ENCODE measurements around the gene FA2H.
A peak's percentile ranks its signal among the peaks of the same experiment; 100 is the strongest.

The FA2H gene

GRCh38 chr16:74718741-74719610, 55.6 kb downstream of the FA2H start:
- Histone ChIP-seq H3K4me1 (ENCODE audit: control insufficient read depth, insufficient read depth, low read length) (no peaks in the 10 kb centered on the region), H3K9me3 (ENCODE audit: control insufficient read depth, low read length) (no peaks in the 10 kb centered on the region)
- DNase-seq (ENCODE audit: low read depth), result no peak

GRCh38 chr16:74718140-74718539, 56.5 kb downstream of the FA2H start:
- H3K4me3 ChIP-seq (ENCODE audit: low read length), result no peak overlapping the region
- DNase-seq (ENCODE audit: low read depth), result no peak
- no peaks in the 10 kb centered on the region for H3K4me1 ChIP-seq (ENCODE audit: control insufficient read depth, insufficient read depth, low read length)
- no peaks in the 10 kb centered on the region for H3K36me3 ChIP-seq (ENCODE audit: control insufficient read depth, insufficient read depth, low read length, severe bottlenecking)
- peaks cover 44% of the 10 kb centered on the region for H3K27me3 ChIP-seq (replicated peaks; ENCODE audit: control insufficient read depth, insufficient read depth, low read length)
- no peak overlapping the region for H3K9ac ChIP-seq (ENCODE audit: low read length)
- H3K9me3 ChIP-seq (ENCODE audit: control insufficient read depth, low read length), result no peaks in the 10 kb centered on the region

More at GRCh38 chr16:74718741-74719610, 55.6 kb downstream of the FA2H start:
- Histone ChIP-seq H3K27me3 (replicated peaks; ENCODE audit: control insufficient read depth, insufficient read depth, low read length) (peaks cover 39% of the 10 kb centered on the region), H3K9ac (ENCODE audit: low read length) (no peak overlapping the region), H3K36me3 (ENCODE audit: control insufficient read depth, insufficient read depth, low read length, severe bottlenecking) (no peaks in the 10 kb centered on the region), H3K4me3 (ENCODE audit: low read length) (no peak overlapping the region)

GRCh38 chr16:74717367-74717766, 57.3 kb downstream of the FA2H start:
- Histone ChIP-seq H3K4me3 (ENCODE audit: low read length) (no peak overlapping the region), H3K9me3 (ENCODE audit: control insufficient read depth, low read length) (no peaks in the 10 kb centered on the region), H3K4me1 (ENCODE audit: control insufficient read depth, insufficient read depth, low read length) (no peaks in the 10 kb centered on the region), H3K36me3 (ENCODE audit: control insufficient read depth, insufficient read depth, low read length, severe bottlenecking) (no peaks in the 10 kb centered on the region), H3K27me3 (replicated peaks; ENCODE audit: control insufficient read depth, insufficient read depth, low read length) (peaks cover 44% of the 10 kb centered on the region), H3K9ac (ENCODE audit: low read length) (no peak overlapping the region)
- no peak for DNase-seq (ENCODE audit: low read depth)

- Histone ChIP-seq H3K9me3 (ENCODE audit: control insufficient read depth, low read length) (no peaks in the 10 kb centered on the region), H3K9ac (ENCODE audit: low read length) (no peak overlapping the region), H3K36me3 (ENCODE audit: control insufficient read depth, insufficient read depth, low read length, severe bottlenecking) (no peaks in the 10 kb centered on the region), H3K4me1 (ENCODE audit: control insufficient read depth, insufficient read depth, low read length) (no peaks in the 10 kb centered on the region), H3K4me3 (ENCODE audit: low read length) (no peak overlapping the region), H3K27me3 (replicated peaks; ENCODE audit: control insufficient read depth, insufficient read depth, low read length) (peaks cover 39% of the 10 kb centered on the region)
- DNase-seq (ENCODE audit: low read depth), result no peak
Observed at GRCh38 chr16:74716355-74716754, 58.3 kb downstream of the FA2H start.

- Histone ChIP-seq H3K36me3 (ENCODE audit: control insufficient read depth, insufficient read depth, low read length, severe bottlenecking) (no peaks in the 10 kb centered on the region), H3K9me3 (ENCODE audit: control insufficient read depth, low read length) (no peaks in the 10 kb centered on the region), H3K4me1 (ENCODE audit: control insufficient read depth, insufficient read depth, low read length) (no peaks in the 10 kb centered on the region), H3K27me3 (replicated peaks; ENCODE audit: control insufficient read depth, insufficient read depth, low read length) (peaks cover 31% of the 10 kb centered on the region), H3K4me3 (ENCODE audit: low read length) (no peak overlapping the region), H3K9ac (ENCODE audit: low read length) (no peak overlapping the region)
- no peak for DNase-seq (ENCODE audit: low read depth)
Observed at GRCh38 chr16:74713876-74714275, 60.7 kb downstream of the FA2H start.

- no peak for DNase-seq (ENCODE audit: low read depth)
- H3K27me3 ChIP-seq (replicated peaks; ENCODE audit: control insufficient read depth, insufficient read depth, low read length), result peaks cover 27% of the 10 kb centered on the region
Observed at GRCh38 chr16:74713325-74713724, 61.3 kb downstream of the FA2H start.

GRCh38 chr16:74711938-74712337, 62.7 kb downstream of the FA2H start:
- H3K4me3 ChIP-seq (ENCODE audit: low read length), result no peak overlapping the region
- H3K9me3 ChIP-seq (ENCODE audit: control insufficient read depth, low read length), result no peaks in the 10 kb centered on the region

More at GRCh38 chr16:74713325-74713724, 61.3 kb downstream of the FA2H start:
- Histone ChIP-seq H3K36me3 (ENCODE audit: control insufficient read depth, insufficient read depth, low read length, severe bottlenecking) (no peaks in the 10 kb centered on the region), H3K9ac (ENCODE audit: low read length) (no peak overlapping the region), H3K4me3 (ENCODE audit: low read length) (no peak overlapping the region), H3K4me1 (ENCODE audit: control insufficient read depth, insufficient read depth, low read length) (no peaks in the 10 kb centered on the region), H3K9me3 (ENCODE audit: control insufficient read depth, low read length) (no peaks in the 10 kb centered on the region)

GRCh38 chr16:74710401-74710800, 64.2 kb downstream of the FA2H start:
- Histone ChIP-seq H3K4me3 (ENCODE audit: low read length) (no peak overlapping the region), H3K9ac (ENCODE audit: low read length) (no peak overlapping the region), H3K4me1 (ENCODE audit: control insufficient read depth, insufficient read depth, low read length) (no peaks in the 10 kb centered on the region), H3K9me3 (ENCODE audit: control insufficient read depth, low read length) (no peaks in the 10 kb centered on the region), H3K27me3 (replicated peaks; ENCODE audit: control insufficient read depth, insufficient read depth, low read length) (peaks cover 11% of the 10 kb centered on the region), H3K36me3 (ENCODE audit: control insufficient read depth, insufficient read depth, low read length, severe bottlenecking) (no peaks in the 10 kb centered on the region)
- no peak for DNase-seq (ENCODE audit: low read depth)

More at GRCh38 chr16:74711938-74712337, 62.7 kb downstream of the FA2H start:
- Histone ChIP-seq H3K9ac (ENCODE audit: low read length) (no peak overlapping the region), H3K4me1 (ENCODE audit: control insufficient read depth, insufficient read depth, low read length) (no peaks in the 10 kb centered on the region), H3K36me3 (ENCODE audit: control insufficient read depth, insufficient read depth, low read length, severe bottlenecking) (no peaks in the 10 kb centered on the region), H3K27me3 (replicated peaks; ENCODE audit: control insufficient read depth, insufficient read depth, low read length) (peaks cover 13% of the 10 kb centered on the region)
- DNase-seq (ENCODE audit: low read depth), result no peak

- Histone ChIP-seq H3K9ac (ENCODE audit: low read length) (no peak overlapping the region), H3K4me1 (ENCODE audit: control insufficient read depth, insufficient read depth, low read length) (no peaks in the 10 kb centered on the region), H3K27me3 (replicated peaks; ENCODE audit: control insufficient read depth, insufficient read depth, low read length) (peaks cover 9% of the 10 kb centered on the region), H3K36me3 (ENCODE audit: control insufficient read depth, insufficient read depth, low read length, severe bottlenecking) (no peaks in the 10 kb centered on the region), H3K9me3 (ENCODE audit: control insufficient read depth, low read length) (no peaks in the 10 kb centered on the region), H3K4me3 (ENCODE audit: low read length) (no peak overlapping the region)
- peak; percentile 94 for DNase-seq (ENCODE audit: low read depth)
Observed at GRCh38 chr16:74709441-74709877, 65.2 kb downstream of the FA2H start.

GRCh38 chr16:74700438-74701225, 74.0 kb downstream of the FA2H start, which contains the start of gene MLKL:
Gene MLKL (minus strand): TSS chr16:74700862. CDS start chr16:74695757, 5,105 bp downstream.
- Histone ChIP-seq H3K9me3 (ENCODE audit: control insufficient read depth, low read length) (no peaks in the 10 kb centered on the region), H3K4me3 (ENCODE audit: low read length) (peak within 1 kb of the TSS; percentile 91), H3K36me3 (ENCODE audit: control insufficient read depth, insufficient read depth, low read length, severe bottlenecking) (no peaks in the 10 kb centered on the region), H3K4me1 (ENCODE audit: control insufficient read depth, insufficient read depth, low read length) (peaks cover 14% of the 10 kb centered on the region), H3K9ac (ENCODE audit: low read length) (peak within 1 kb of the TSS; percentile 88), H3K27me3 (replicated peaks; ENCODE audit: control insufficient read depth, insufficient read depth, low read length) (no peaks in the 10 kb centered on the region)
- peak; percentile 62 for DNase-seq (ENCODE audit: low read depth)

- Histone ChIP-seq H3K4me3 (ENCODE audit: low read length) (peak overlapping the region; percentile 91), H3K36me3 (ENCODE audit: control insufficient read depth, insufficient read depth, low read length, severe bottlenecking) (peaks cover 2% of the 10 kb centered on the region), H3K27me3 (replicated peaks; ENCODE audit: control insufficient read depth, insufficient read depth, low read length) (no peaks in the 10 kb centered on the region), H3K9me3 (ENCODE audit: control insufficient read depth, low read length) (no peaks in the 10 kb centered on the region), H3K4me1 (ENCODE audit: control insufficient read depth, insufficient read depth, low read length) (peaks cover 14% of the 10 kb centered on the region), H3K9ac (ENCODE audit: low read length) (peak overlapping the region; percentile 88)
- DNase-seq (ENCODE audit: low read depth), result peak; percentile 33
Observed at GRCh38 chr16:74700116-74700437, 74.5 kb downstream of the FA2H start.
